Fibroblast of skin of left biceps (primary cell): Measurements from ENCODE around the gene ABHD14A.

ENCODE experiments used
- DNase-seq, 2 experiments: peaks; one replicate each; pipeline ENCODE4 v3.0.0-alpha.2; 2013; ENCODE audit warnings: low read depth in 2 of 2

ABHD14A gene

GRCh38 chr3:51941463-51941797 is 33.4 kb upstream of the ABHD14A start:
- DNase-seq = no peak

DNA sequence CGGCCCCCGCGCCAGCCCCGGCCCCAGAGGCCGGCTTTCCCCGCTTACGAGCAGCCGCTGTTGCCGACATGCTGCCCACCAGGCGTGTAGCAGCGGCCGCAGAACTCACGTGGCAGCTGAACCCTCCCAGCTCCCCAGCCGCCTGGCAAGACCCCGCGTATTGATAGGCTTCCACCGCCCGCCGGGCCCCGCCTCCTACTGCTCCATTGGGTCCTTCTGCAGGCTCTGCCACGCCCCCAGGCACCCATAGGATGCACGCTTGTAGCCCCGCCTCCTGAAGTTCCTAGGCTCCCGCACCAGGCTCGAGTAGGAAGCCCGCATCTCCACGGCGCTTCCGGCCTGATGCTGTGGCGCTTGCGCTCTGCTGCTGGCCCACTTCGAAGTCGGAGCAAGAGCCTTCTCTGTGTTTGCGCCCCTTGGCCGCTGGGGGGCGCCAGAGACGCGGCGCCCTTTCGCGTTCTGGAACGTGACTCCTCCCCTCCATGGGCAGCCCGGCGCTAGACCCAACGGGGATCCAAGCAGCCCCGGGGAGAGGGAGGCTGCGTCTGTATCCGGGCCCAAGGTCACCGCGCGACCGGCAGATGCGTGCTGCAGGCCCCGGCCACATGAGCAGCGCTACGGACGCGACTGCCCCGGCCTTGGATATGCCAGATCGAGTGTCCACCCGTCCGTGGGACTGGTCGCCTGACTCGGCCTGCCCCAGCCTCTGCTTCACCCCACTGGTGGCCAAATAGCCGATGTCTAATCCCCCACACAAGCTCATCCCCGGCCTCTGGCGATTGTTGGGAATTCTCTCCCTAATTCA is 32.9 kb upstream of the ABHD14A start, which contains the start of the genes PARP3 and RRP9:
PARP3 (plus strand) TSS at position 566 of the 805 bp plus-strand sequence. CDS start 993 bp downstream, outside the sequence.
RRP9 (minus strand) TSS at position 107 of the 805 bp plus-strand sequence; CDS start at position 70, 37 bp downstream.
- DNase-seq = peak; percentile 99

- no peak for DNase-seq
Measured at GRCh38 chr3:51942603-51943450, 32.0 kb upstream of the ABHD14A start.

- no peak for DNase-seq
Measured at GRCh38 chr3:51943451-51944391, 31.1 kb upstream of the ABHD14A start.

GRCh38 chr3:51944451-51945021 is 30.3 kb upstream of the ABHD14A start:
- DNase-seq = no peak

GRCh38 chr3:51945031-51945840 is 29.6 kb upstream of the ABHD14A start:
- DNase-seq = no peak

DNA sequence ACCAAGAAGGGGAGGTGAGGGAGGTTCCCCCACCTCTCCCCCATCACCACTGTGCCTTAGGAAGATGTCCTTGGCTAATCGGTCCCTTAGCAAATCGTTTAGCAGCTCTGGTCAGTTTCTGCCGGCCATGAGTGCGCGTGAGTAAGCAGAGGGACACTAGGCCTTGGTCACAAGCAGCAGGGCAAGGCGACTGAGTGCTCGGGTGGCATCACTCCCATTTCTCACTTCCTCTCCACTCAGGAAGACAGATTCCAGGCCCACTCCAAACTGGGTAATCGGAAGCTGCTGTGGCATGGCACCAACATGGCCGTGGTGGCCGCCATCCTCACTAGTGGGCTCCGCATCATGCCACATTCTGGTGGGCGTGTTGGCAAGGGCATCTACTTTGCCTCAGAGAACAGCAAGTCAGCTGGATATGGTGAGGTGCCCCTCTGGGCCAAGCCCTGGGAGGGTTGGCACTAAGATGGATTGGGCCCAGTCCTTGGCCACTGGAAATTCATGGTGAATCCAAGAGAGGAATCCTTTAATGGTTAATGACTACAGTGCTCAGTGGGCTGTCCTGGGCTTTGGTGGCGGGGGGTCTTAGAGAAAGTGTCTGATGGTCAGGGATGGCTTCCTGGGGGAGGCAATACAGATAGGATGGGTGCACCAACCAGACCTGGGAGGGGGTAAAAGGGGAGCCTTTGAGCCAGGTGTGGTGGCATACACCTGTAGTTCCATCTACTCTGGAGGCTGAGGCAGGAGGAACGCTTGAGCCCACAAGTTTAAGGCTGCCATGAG is 28.7 kb upstream of the ABHD14A start:
- DNase-seq = no peak

DNA sequence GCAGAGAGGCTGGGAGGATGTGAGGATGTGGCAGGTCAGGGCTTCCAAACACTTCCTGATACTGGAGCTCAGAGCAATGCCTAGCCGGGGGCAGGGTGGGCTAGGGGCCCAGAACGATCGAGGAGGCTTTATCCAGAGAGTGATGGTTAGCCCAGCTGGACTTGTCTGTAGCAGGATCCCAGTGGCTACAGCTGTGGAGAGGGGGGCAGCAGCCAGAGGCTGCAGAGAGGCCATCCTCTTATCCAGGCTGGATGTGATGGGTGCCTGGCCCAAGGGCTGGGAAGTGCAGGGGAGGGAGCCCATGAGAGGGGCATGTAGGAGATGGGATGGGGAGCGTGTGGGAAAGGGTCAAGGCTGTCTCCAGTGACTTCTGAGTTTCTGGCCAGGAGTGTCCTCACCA is 28.1 kb upstream of the ABHD14A start:
- DNase-seq = no peak

DNA sequence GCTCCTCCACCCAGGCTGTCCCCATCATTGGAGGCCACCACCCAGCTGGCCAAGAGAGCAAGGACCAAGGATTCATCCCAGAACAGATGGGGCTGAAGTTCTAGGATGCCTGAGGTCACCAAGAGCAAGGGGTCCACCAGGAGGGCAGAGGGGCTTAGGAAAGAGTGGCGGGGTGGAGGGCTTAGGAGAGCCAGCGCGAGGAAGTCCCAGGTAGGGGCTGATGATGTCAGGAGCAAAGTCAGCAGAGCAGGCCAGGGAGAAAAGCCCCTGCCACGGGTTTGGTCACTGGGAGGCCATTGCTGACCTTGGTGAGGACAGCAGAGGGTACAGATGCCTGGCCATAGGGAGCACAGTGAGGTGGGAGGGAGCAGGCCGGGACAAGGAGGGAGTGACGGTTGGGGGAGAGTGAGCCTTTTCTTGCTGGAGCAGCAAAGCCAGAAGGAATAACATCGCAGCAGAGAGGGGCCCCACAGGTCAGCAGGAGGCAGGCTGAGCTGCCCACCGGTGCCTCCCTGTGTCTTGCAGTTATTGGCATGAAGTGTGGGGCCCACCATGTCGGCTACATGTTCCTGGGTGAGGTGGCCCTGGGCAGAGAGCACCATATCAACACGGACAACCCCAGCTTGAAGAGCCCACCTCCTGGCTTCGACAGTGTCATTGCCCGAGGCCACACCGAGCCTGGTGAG is 27.5 kb upstream of the ABHD14A start:
- DNase-seq = no peak

DNA sequence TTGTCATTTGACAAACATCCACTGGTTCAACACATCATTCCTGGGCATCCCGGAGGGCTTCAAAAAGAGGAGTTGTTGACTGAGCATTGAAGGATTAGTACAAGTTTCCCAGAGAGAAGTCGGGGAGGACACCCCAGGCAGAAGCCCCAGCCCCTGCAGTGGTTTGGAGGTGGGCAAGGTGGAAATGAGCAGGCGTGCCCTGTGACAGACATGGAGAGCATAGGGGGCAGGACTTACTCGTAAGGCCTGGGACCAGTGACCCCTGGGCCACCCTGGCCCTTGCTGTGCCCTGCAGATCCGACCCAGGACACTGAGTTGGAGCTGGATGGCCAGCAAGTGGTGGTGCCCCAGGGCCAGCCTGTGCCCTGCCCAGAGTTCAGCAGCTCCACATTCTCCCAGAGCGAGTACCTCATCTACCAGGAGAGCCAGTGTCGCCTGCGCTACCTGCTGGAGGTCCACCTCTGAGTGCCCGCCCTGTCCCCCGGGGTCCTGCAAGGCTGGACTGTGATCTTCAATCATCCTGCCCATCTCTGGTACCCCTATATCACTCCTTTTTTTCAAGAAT is 26.8 kb upstream of the ABHD14A start:
- no peak for DNase-seq

DNA sequence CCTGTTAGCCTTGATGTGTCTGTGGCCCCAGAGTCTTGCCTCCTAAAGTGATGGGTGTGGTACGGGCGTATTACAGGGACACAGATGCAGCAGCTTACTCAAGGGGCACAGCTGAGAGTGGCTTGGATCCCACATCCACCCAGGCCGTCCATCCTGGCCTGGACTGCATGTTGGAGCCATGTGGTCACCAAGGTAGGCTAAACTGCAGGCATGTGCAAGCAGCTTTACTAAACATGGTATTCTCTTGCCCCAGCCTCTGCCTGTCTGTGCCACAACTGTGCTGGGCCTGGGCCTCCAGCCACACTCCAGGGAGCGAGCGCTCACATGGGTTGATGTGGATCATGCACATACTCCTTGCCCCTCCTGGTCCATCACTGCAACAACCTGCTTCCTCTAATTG is 25.7 kb upstream of the ABHD14A start:
- no peak for DNase-seq

GRCh38 chr3:51950899-51951298 is 24.0 kb upstream of the ABHD14A start:
- no peak for DNase-seq

DNA sequence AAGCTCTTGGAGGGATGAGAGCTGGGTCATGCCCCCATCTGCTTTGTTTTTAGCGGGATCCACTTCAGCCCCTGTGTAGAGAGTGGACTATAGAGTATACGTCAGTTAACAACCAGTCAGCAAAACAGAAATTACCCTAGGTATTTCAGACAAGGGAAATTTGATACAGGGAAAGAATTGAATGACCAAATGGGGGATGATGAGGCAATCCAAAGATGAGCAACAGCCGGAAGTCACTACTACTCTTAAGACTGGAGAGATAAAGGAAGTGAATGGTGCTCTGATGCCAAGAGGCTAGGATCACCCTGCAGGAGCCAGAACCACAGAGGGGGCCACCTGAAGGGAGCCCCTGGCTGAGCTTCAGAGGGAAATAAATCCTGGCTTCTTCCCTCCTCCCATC is 21.4 kb upstream of the ABHD14A start:
- DNase-seq = no peak

DNA sequence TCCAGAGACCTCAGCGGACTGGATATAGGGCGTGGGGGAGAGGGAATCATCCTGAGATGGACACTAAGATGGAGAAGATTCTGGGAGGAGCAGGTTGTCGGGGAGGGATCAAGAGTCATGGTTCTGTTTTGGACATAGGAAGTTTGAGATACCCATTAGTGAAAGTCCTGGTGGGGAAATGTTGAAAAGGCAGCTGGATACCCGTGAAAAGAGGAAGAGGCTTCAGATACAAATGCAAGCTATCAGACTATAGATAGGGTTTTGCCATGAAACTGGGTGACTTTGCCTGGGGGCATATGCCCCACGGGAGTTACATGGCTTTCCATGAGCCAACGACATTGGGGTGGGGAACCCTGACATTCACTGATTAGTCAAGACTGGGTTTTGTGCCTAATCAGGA is 20.8 kb upstream of the ABHD14A start:
- no peak for DNase-seq

- DNase-seq = no peak
Measured at GRCh38 chr3:51954713-51955112, 20.2 kb upstream of the ABHD14A start.

DNA sequence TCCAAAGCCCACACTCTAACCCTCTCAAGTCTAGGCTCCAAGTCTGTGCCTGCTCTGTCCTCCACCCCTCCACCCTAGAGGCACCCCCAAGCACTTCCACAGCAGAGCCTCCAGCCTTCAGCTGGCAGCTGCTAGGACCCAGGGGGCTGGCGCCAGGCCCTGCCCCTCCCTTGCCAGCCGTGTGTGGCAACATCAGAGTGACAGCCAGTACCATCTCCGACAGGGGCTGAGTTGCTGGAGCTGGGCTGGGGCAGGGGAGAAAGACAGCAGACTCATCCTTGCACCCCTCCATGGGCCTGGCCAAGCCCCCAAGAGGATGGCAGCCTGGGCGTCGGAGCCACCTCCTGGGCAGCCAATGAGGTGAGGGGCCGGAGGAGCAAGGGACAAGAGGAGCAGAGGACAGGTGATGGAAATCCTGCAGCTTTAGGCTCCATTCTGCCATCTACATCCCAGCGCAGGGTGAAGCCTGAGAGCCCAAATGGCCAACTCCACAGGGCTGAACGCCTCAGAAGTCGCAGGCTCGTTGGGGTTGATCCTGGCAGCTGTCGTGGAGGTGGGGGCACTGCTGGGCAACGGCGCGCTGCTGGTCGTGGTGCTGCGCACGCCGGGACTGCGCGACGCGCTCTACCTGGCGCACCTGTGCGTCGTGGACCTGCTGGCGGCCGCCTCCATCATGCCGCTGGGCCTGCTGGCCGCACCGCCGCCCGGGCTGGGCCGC is 19.5 kb upstream of the ABHD14A start, which contains the start of gene GPR62:
GPR62 (plus strand) TSS at position 207 of the 718 bp plus-strand sequence; CDS start at position 479, 272 bp downstream.
- DNase-seq = no peak

- DNase-seq = no peak
Measured at GRCh38 chr3:51955893-51956770, 18.7 kb upstream of the ABHD14A start.
